ENCODE data around the gene CT47A7.
"Not testable (repeated sequence)": the region's sequence is repeated elsewhere in the genome, so short reads cannot be mapped to it uniquely, and the experiment has no call there.

CT47A7 gene

DNA sequence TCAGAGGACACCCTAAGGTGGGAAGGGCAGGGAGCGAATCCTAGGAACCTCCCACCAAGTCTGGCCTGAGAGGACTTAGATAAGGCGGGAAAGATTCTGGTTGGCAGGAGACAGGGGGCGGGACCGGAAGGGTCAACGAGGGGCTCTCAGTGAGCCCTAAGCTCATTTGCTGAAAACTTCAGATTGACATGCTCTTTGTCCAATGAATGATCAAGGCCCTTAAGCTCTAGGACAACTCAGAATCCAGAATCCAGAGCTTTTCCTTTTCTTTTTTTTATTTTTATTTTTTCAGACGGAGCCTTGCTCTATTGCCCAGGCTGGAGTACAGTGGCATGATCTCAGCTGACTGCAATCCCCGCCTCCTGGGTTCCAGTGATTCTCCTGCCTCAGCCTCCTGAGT lies at the start of gene CT47A7:
CT47A7 (minus strand) TSS at position 101 of the 400 bp plus-strand sequence. CDS start 255 bp downstream, outside the sequence.
- DNase-seq = not testable (repeated sequence)

DNA sequence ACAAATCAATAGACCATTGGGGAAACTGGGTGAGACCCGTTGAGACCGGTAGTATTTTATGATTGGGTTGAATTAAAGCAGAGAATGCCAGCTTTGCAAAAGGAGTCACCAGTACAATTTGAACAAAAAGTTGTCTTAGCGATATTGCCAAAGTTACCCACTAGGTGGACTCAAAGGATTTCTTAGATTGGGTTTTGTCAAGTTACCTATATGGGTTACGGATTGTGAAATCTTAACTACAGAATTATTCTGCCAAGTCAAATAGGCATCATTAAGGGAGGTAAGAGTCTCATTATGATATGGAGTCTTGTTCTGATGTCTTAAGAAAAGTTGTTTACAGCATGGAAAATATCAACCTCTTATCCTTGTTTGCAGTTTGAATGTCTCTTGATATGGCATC lies 44.2 kb upstream of the CT47A7 start:
- DNase-seq = no peak

DNA sequence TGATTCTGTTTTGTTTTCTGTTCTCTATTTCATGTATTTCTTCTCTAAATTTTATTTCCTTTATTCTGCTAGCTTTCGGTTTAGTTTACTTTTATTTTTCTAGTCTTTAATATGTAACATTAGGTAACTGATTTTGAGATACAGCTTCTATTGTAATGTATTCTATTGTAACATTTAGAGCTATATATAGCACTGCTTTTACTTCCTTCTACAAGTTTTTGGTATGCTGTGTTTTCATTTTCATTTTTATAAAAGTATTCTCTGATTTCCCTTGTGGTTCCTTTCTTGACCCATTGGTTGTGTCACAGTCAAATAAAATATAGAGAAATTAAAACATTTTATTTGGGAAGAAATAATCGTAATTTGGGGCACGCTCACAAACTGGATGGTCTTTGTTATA lies 43.0 kb upstream of the CT47A7 start:
- no peak for DNase-seq

DNA sequence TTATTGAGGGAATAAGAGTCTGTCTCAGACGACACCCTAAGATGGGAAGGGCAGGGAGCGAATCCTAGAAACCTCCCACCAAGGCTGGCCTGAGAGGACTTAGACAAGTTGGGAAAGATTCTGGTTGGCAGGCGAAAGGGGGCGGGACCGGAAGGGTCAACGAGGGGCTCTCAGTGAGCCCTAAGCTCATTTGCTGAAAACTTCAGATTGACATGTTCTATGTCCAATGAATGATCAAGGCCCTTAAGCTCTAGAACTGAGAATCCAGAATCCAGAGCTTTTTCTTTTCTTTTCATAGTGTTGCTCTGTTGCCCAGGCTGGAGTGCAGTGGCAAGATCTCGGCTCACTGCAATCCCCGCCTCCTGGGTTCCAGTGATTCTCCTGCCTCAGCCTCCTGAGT lies 29.3 kb upstream of the CT47A7 start, which contains the start of gene CT47A1:
CT47A1 (minus strand) TSS at position 101 of the 400 bp plus-strand sequence. CDS start 231 bp downstream, outside the sequence.
- DNase-seq = not testable (repeated sequence)
